Endothelial cell of umbilical vein (primary cell): ENCODE results near the gene LDB3.

Experiments
- EZH2 ChIP-seq: IDR thresholded peaks from 2 replicates; pipeline ENCODE4 v1.6.1; 2012; ENCODE audit warnings: borderline replicate concordance, low read depth, mild to moderate bottlenecking, moderate library complexity, low read length, inconsistent platforms; ENCODE audit not compliant: severe bottlenecking
- POLR2AphosphoS5 ChIP-seq: IDR thresholded peaks from 2 replicates; pipeline ENCODE4 v1.6.1; 2012; ENCODE audit warnings: low read depth, mild to moderate bottlenecking, control low read depth, low read length, moderate library complexity; ENCODE audit not compliant: insufficient read depth

GRCh38 chr10:86655173-86655540 lies 13.2 kb upstream of the LDB3 start:
- TF ChIP-seq POLR2AphosphoS5 = no peak
- TF ChIP-seq EZH2 = no peak
